Mucosa of rectum (tissue), 2 donors: ENCODE results near the gene PGM2L1.

Experiments used
- H3K27ac ChIP-seq, 2 donors: one replicate each; pipeline ENCODE4 v1.7.0; 2013; ENCODE audit warnings: inconsistent platforms in 2 of 2, low read depth in 2 of 2, low read length in 2 of 2
- H3K27me3 ChIP-seq, 2 donors: one replicate each; pipeline ENCODE4 v1.7.0; 2013; ENCODE audit warnings: low read length in 2 of 2; ENCODE audit not compliant: control insufficient read depth in 2 of 2, insufficient read depth in 2 of 2
- H3K36me3 ChIP-seq, 2 donors: one replicate each; pipeline ENCODE4 v1.7.0; 2013; ENCODE audit warnings: low read length in 2 of 2; ENCODE audit not compliant: control insufficient read depth in 2 of 2, insufficient read depth in 2 of 2
- H3K4me1 ChIP-seq, 2 donors: one replicate each; pipeline ENCODE4 v1.7.0; 2013; ENCODE audit warnings: low read length in 2 of 2, mild to moderate bottlenecking in 1 of 2; ENCODE audit not compliant: control insufficient read depth in 2 of 2, insufficient read depth in 2 of 2
- H3K4me3 ChIP-seq, 2 donors: one replicate each; pipeline ENCODE4 v1.7.0; 2013; ENCODE audit warnings: low read length in 2 of 2
- H3K9ac ChIP-seq, 2 donors: one replicate each; pipeline ENCODE4 v1.7.0; 2013; ENCODE audit warnings: low read length in 2 of 2, low read depth in 1 of 2, mild to moderate bottlenecking in 1 of 2
- H3K9me3 ChIP-seq, 2 donors: one replicate each; pipeline ENCODE4 v1.7.0; 2013; ENCODE audit warnings: low read length in 2 of 2; ENCODE audit not compliant: control insufficient read depth in 2 of 2
- donor health status: healthy.
- donor health status: Normal muscosa, but diverticular disease.

The PGM2L1 gene

DNA sequence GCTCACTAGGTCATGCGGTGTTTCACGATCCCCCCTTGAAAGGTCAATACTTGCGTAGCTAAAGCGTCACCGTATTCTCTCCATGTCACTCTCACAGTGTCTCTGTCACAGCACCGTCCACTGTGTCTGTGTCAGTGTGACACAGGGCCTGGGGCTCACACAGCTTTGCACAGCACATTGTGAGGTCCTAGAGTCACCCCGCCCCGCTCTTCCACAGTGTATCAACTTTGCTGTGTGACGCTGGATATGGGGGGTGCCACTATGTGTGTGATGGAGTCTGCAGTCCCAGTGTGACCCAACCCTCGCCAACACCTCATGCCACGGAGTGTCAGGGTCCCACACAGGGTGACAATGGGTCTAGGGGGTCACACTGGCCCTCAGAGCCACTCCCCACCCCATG lies 87.4 kb downstream of the PGM2L1 start:
- H3K36me3 ChIP-seq, result no peaks in the 10 kb centered on the region
- no peak overlapping the region for H3K27ac ChIP-seq
- H3K9me3 ChIP-seq, result no peaks in the 10 kb centered on the region
- H3K4me1 ChIP-seq, result peaks cover 5 to 7% of the 10 kb centered on the region in 2 donors
- H3K4me3 ChIP-seq, result peak overlapping the region; percentile 56 to 63
- peak overlapping the region in 1 of 2 donors; percentile 59 for H3K9ac ChIP-seq
- peaks cover 7 to 10% of the 10 kb centered on the region in 2 donors for H3K27me3 ChIP-seq

GRCh38 chr11:74307434-74307833 lies 90.8 kb downstream of the PGM2L1 start:
- no peak overlapping the region for H3K9ac ChIP-seq
- H3K9me3 ChIP-seq, result no peaks in the 10 kb centered on the region
- no peak overlapping the region for H3K27ac ChIP-seq
- H3K36me3 ChIP-seq, result no peaks in the 10 kb centered on the region
- H3K4me1 ChIP-seq, result peaks cover 5 to 7% of the 10 kb centered on the region in 2 donors
- peaks cover 7 to 10% of the 10 kb centered on the region in 2 donors for H3K27me3 ChIP-seq
- H3K4me3 ChIP-seq, result no peak overlapping the region

GRCh38 chr11:74306435-74307175 lies 91.6 kb downstream of the PGM2L1 start:
- H3K9ac ChIP-seq, result no peak overlapping the region
- no peak overlapping the region for H3K27ac ChIP-seq
- no peak overlapping the region for H3K4me3 ChIP-seq
- no peaks in the 10 kb centered on the region for H3K9me3 ChIP-seq
- H3K4me1 ChIP-seq, result peaks cover 4 to 5% of the 10 kb centered on the region in 2 donors
- H3K27me3 ChIP-seq, result peaks cover 7 to 10% of the 10 kb centered on the region in 2 donors
- H3K36me3 ChIP-seq, result no peaks in the 10 kb centered on the region

- no peaks in the 10 kb centered on the region for H3K9me3 ChIP-seq
- H3K36me3 ChIP-seq, result no peaks in the 10 kb centered on the region
- no peaks in the 10 kb centered on the region for H3K27me3 ChIP-seq
- no peaks in the 10 kb centered on the region for H3K4me1 ChIP-seq
- H3K27ac ChIP-seq, result no peak overlapping the region
- H3K4me3 ChIP-seq, result no peak overlapping the region
- no peak overlapping the region for H3K9ac ChIP-seq
Measured at GRCh38 chr11:74299015-74299414, 99.2 kb downstream of the PGM2L1 start.

DNA sequence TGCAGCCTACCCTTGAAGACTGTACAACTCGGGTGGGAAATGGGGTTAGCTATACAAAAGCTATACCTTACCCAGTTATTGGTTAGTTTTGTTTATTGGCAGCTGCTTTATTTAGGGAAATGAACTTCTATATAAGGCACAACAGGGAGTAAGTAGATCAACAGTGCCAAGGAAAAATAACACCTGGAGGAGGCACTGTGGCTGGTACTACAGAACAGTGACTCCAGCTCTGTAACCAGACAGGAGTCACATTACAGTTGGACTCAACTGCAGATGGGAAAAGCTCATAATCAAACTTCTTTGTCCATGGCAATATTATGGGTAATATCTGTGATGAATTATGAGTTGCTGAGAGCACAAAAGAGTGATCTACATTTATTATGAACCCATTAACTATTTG lies 100.7 kb downstream of the PGM2L1 start:
- no peak overlapping the region for H3K4me3 ChIP-seq
- no peak overlapping the region for H3K9ac ChIP-seq
- no peaks in the 10 kb centered on the region for H3K4me1 ChIP-seq
- no peaks in the 10 kb centered on the region for H3K27me3 ChIP-seq
- H3K27ac ChIP-seq, result no peak overlapping the region
- H3K36me3 ChIP-seq, result no peaks in the 10 kb centered on the region
- H3K9me3 ChIP-seq, result no peaks in the 10 kb centered on the region

- no peak overlapping the region for H3K9ac ChIP-seq
- H3K27ac ChIP-seq, result no peak overlapping the region
- no peaks in the 10 kb centered on the region for H3K36me3 ChIP-seq
- H3K9me3 ChIP-seq, result no peaks in the 10 kb centered on the region
- no peaks in the 10 kb centered on the region for H3K27me3 ChIP-seq
- no peak overlapping the region for H3K4me3 ChIP-seq
- no peaks in the 10 kb centered on the region for H3K4me1 ChIP-seq
Measured at GRCh38 chr11:74288911-74289310, 109.3 kb downstream of the PGM2L1 start.

- H3K27ac ChIP-seq, result no peak overlapping the region
- H3K9ac ChIP-seq, result no peak overlapping the region
- no peaks in the 10 kb centered on the region for H3K9me3 ChIP-seq
- H3K36me3 ChIP-seq, result no peaks in the 10 kb centered on the region
- H3K4me3 ChIP-seq, result no peak overlapping the region
- H3K4me1 ChIP-seq, result peaks cover 3% of the 10 kb centered on the region in 2 donors
- H3K27me3 ChIP-seq, result no peaks in the 10 kb centered on the region
Measured at GRCh38 chr11:74288161-74288560, 110.1 kb downstream of the PGM2L1 start.

GRCh38 chr11:74284466-74284865 lies 113.8 kb downstream of the PGM2L1 start:
- Histone ChIP-seq H3K9ac (no peak overlapping the region), H3K4me3 (no peak overlapping the region), H3K4me1 (peaks cover 3% of the 10 kb centered on the region in 2 donors), H3K9me3 (no peaks in the 10 kb centered on the region), H3K27me3 (no peaks in the 10 kb centered on the region), H3K36me3 (no peaks in the 10 kb centered on the region), H3K27ac (no peak overlapping the region)

- peaks cover 3% of the 10 kb centered on the region in 2 donors for H3K4me1 ChIP-seq
- H3K9ac ChIP-seq, result no peak overlapping the region
- H3K36me3 ChIP-seq, result no peaks in the 10 kb centered on the region
- H3K9me3 ChIP-seq, result no peaks in the 10 kb centered on the region
- no peak overlapping the region for H3K27ac ChIP-seq
- H3K4me3 ChIP-seq, result no peak overlapping the region
- H3K27me3 ChIP-seq, result peaks cover 0 to 2% of the 10 kb centered on the region in 2 donors
Measured at GRCh38 chr11:74283580-74284180, 114.6 kb downstream of the PGM2L1 start.

DNA sequence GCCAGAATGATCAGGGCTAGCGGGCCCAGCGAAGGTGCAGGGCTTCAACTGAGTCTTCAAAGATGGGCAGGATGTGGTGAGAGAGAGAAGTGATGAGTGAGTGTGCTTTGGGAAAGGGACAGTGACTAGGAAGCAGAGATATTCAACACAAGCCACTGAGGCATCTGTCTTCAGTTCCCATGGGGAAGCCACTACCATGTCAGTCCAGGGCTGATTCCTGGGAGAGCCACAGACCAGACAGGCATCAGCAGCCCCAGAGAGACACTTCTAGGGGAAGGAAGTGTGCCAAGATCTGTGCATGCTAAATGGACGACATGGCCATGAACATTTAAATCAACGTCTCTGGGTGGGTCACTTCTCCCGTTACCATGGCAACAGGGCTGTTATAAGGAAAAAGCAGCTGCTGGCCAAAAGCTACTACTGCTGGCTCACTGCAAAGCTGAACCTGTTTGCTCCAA lies 115.3 kb downstream of the PGM2L1 start:
- H3K27ac ChIP-seq, result no peak overlapping the region
- H3K9ac ChIP-seq, result no peak overlapping the region
- H3K4me1 ChIP-seq, result peaks cover 3% of the 10 kb centered on the region in 2 donors
- H3K4me3 ChIP-seq, result no peak overlapping the region
- no peaks in the 10 kb centered on the region for H3K36me3 ChIP-seq
- H3K27me3 ChIP-seq, result peaks cover 0 to 2% of the 10 kb centered on the region in 2 donors
- H3K9me3 ChIP-seq, result no peaks in the 10 kb centered on the region
